Skin epidermis (tissue), 12 donors: ENCODE results near the gene NPPA.

Experiments used
- H3K27ac ChIP-seq, 21 experiments: fragments of 200-600 bp; sonication (generic) in 11 of 21; one replicate each; pipeline ENCODE4 v1.5.0; 2020; ENCODE audit warnings: mild to moderate bottlenecking in 3 of 21, inconsistent platforms in 2 of 21, moderate library complexity in 2 of 21
- H3K4me3 ChIP-seq, 7 experiments: fragments of 200-600 bp; sonication (generic) in 2 of 7; one replicate each; pipeline ENCODE4 v1.5.0; 2020; ENCODE audit warnings: inconsistent platforms in 2 of 7, mild to moderate bottlenecking in 2 of 7, moderate library complexity in 1 of 7

NPPA gene

GRCh38 chr1:11848373-11848700 is 754 bp upstream of the NPPA start:
- Histone ChIP-seq H3K27ac (no peak overlapping the region), H3K4me3 (no peak overlapping the region)

- Histone ChIP-seq H3K4me3 (no peak overlapping the region), H3K27ac (no peak overlapping the region)
Observed at GRCh38 chr1:11845641-11846335, 1.8 kb downstream of the NPPA start.

DNA sequence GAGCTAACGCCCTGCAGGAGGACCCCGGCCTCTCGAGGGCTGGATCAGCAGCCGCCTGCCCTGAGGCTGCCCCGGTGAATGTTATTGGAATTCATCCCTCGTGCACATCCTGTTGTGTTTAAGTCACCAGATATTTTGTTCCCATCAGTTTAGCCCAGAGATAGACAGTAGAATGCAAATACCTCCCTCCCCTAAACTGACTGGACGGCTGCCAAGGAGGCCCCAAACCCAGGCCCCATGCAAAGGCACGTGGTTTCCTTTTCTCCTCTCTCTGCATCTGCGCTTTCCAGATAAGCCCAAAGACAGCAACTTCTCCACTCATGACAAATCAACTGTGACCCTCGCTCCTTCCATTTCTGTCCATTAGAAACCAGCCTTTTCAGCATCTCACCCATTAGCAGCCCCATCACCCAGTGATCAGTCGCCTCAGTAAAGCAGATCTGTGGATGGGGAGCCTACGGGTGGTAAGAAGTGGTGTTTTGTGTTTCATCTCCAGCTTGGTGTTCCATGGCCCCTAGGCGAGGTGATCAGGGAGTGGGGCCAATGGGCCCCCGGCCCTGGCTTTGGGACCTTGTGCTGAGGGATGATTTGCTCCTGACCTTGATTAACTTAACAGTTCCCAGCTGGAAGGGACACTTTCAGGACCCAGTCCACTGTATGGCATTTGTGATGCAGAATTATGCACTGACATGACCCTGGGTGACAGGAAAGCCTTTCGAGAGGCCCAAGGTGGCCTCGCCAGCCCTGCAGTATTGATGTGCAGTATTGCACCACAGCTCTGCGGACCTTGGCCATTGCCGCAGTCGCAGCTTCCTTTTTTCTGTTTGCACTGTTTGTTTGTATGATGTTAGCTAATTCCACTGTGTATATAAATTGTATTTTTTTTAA is 5.2 kb downstream of the NPPA start:
- Histone ChIP-seq H3K27ac (no peak overlapping the region), H3K4me3 (no peak overlapping the region)

DNA sequence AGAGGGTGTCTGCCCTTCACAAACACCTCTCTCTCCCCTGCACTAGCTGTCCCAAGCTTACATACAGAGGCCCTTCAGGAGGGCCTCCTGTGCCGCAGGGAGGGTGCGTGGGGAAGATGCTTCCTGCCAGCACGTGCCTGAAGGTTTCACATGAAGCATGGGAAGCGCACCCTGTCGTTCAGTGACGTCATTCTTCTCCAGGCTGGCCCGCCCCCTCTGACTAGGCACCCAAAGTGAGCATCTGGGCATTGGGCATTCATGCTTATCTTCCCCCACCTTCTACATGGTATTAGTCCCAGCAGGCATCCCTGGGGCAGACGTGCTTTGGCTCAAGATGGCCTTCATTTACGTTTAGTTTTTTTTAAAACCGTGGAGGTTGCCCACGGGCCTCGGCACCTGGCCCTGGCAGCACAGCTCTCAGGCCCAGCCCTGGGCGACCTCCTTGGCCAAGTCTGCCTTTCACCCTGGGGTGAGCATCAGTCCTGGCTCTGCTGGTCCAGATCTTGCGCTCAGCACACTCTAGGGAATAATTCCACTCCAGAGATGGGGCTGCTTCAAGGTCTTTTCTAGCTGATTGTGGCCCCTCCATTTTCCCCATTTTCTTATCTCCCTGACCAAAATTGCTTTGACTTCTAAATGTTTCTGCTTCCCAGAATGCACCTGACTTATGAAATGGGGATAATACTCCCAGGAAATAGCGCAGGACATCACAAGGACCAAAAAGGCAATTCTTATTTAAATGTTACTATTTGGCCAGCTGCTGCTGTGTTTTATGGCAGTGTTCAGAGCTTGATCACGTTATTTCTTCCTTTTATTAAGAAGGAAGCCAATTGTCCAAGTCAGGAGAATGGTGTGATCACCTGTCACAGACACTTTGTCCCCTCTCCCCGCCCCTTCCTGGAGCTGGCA is 6.1 kb downstream of the NPPA start:
- Histone ChIP-seq H3K27ac (no peak overlapping the region), H3K4me3 (no peak overlapping the region)

DNA sequence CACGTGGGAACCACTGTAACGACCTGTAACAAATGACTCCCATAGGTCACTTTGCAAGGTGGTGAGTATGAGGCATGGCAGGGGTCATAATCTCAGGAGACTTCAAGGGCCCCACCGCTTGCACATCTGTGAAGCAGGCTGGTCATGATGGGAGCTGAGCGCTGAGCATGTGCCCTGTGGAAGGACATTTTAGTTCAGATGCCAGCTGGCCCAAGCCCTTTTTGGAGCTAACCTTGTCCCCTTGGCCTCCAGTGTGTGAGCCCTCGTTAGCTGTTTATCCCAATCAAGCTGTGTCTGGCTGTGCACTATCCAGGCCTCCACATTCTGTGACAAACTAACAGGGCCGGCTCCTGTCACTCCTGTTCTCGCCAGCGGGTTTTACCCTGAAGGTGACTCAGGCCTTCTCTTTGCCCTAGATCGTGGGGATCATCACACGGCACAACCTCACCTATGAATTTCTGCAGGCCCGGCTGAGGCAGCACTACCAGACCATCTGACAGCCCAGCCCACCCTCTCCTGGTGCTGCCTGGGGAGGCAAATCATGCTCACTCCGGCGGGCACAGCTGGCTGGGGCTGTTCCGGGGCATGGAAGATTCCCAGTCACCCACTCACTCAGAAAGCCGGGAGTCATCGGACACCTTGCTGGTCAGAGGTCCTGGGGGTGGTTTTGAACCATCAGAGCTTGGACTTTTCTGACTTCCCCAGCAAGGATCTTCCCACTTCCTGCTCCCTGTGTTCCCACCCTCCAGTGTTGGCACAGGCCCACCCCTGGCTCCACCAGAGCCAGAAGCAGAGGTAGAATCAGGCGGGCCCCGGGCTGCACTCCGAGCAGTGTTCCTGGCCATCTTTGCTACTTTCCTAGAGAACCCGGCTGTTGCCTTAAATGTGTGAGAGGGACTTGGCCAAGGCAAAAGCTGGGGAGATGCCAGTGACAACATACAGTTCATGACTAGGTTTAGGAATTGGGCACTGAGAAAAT is 7.6 kb downstream of the NPPA start:
- no peak overlapping the region for H3K4me3 ChIP-seq
- no peak overlapping the region for H3K27ac ChIP-seq

DNA sequence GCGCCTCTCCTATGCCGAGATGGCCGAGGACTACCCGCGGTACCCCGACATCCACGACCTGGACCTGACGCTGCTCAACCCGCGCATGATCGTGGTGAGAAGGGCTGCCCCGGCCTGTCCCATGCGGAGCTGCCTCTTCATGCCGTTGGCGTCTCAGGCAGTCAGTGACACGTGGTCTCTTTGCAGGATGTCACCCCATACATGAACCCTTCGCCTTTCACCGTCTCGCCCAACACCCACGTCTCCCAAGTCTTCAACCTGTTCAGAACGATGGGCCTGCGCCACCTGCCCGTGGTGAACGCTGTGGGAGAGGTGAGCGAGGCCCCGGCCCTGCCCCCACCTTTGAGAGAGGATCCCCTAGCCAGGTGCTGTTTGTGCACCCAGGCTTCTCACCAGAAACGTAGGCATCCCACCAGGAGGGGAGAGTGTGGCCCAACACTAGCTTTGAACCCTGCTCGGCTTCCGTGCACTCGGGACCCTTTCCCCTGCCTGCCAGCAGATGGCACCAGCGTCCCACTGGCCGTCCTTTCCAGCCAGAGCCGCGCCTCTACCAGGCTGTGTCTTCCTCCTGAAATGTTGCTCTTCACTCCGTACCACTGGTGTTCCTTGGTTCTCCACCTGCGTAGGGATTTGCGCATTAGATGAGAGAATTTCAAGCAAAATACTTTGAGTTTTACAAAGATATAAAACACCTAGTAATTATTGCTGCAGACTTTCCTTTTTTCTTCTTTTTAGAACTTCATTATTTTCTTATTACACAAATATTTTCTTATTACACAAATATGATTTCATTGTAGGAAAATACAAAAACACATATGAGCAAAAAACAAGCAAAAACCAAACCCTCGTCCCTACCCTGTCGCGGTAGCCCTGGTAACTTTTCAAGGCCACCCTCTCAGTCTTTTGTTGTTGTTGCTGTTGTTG is 9.0 kb downstream of the NPPA start:
- H3K27ac ChIP-seq, result no peak overlapping the region
- H3K4me3 ChIP-seq, result no peak overlapping the region

GRCh38 chr1:11837767-11838348 is 9.7 kb downstream of the NPPA start:
- Histone ChIP-seq H3K27ac (no peak overlapping the region), H3K4me3 (no peak overlapping the region)

DNA sequence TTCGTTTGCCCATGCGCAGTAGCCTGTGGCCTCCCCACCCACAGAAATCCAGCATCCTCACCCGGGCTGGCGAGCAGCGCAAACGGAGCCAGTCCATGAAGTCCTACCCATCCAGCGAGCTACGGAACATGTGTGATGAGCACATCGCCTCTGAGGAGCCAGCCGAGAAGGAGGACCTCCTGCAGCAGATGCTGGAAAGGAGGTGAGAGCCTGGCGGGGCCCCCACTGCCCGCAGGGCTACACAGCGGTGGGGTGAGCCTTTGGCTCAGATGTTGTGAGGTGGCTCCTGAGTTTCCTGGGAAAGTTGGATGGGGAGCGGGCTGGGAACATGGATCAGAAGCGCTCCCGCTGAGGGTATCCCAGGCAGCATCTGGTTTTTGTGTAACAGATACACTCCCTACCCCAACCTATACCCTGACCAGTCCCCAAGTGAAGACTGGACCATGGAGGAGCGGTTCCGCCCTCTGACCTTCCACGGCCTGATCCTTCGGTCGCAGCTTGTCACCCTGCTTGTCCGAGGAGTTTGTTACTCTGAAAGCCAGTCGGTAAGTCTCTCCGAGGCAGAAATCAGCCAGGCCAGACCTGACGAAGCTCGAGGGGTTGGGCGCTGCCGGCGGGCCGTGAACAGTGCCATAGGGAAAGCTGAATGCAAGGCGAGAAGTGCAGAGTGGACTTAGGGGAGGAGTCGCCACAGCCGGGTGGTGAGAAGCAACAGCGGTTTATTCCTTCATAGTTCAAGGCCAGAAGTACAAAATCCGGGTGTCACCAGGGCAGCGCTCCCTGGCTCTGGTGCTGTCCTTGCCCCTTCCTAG is 10.4 kb downstream of the NPPA start:
- no peak overlapping the region for H3K4me3 ChIP-seq
- no peak overlapping the region for H3K27ac ChIP-seq

GRCh38 chr1:11835441-11836225 is 11.9 kb downstream of the NPPA start:
- no peak overlapping the region for H3K4me3 ChIP-seq

GRCh38 chr1:11833900-11834299 is 13.7 kb downstream of the NPPA start:
- H3K27ac ChIP-seq, result no peak overlapping the region
- H3K4me3 ChIP-seq, result no peak overlapping the region

More at GRCh38 chr1:11835441-11836225, 11.9 kb downstream of the NPPA start:
- no peak overlapping the region for H3K27ac ChIP-seq

- Histone ChIP-seq H3K4me3 (no peak overlapping the region), H3K27ac (no peak overlapping the region)
Observed at GRCh38 chr1:11833497-11833896, 14.1 kb downstream of the NPPA start.

- Histone ChIP-seq H3K4me3 (no peak overlapping the region), H3K27ac (no peak overlapping the region)
Observed at GRCh38 chr1:11831945-11832725, 15.4 kb downstream of the NPPA start.

- no peak overlapping the region for H3K4me3 ChIP-seq
- H3K27ac ChIP-seq, result no peak overlapping the region
Observed at GRCh38 chr1:11828511-11828910, 19.1 kb downstream of the NPPA start.

GRCh38 chr1:11826946-11827345 is 20.6 kb downstream of the NPPA start:
- H3K27ac ChIP-seq, result no peak overlapping the region
- H3K4me3 ChIP-seq, result no peak overlapping the region

- Histone ChIP-seq H3K27ac (no peak overlapping the region), H3K4me3 (no peak overlapping the region)
Observed at GRCh38 chr1:11825131-11825530, 22.5 kb downstream of the NPPA start.
